Ishikawa (cell line): ENCODE measurements around the gene NDST1.

Experiments
- CEBPB ChIP-seq: IDR thresholded peaks from 2 replicates; pipeline ENCODE4 v1.6.1; 2012
- CREB1 ChIP-seq: IDR thresholded peaks from 2 replicates; pipeline ENCODE4 v1.6.1; 2012; ENCODE audit warnings: low read depth
- EGR1 ChIP-seq: IDR thresholded peaks from 2 replicates; pipeline ENCODE4 v1.6.1; 2012
- EP300 ChIP-seq: IDR thresholded peaks from 2 replicates; pipeline ENCODE4 v1.6.1; 2012; ENCODE audit warnings: borderline replicate concordance
- FOXM1 ChIP-seq: IDR thresholded peaks from 2 replicates; pipeline ENCODE4 v1.6.1; 2012; ENCODE audit warnings: low read depth, borderline replicate concordance
- MAX ChIP-seq: IDR thresholded peaks from 2 replicates; pipeline ENCODE4 v1.6.1; 2012
- NFIC ChIP-seq: IDR thresholded peaks from 2 replicates; pipeline ENCODE4 v1.6.1; 2012
- RAD21 ChIP-seq: IDR thresholded peaks from 2 replicates; pipeline ENCODE4 v1.6.1; 2012; ENCODE audit warnings: low read depth
- REST ChIP-seq: IDR thresholded peaks from 2 replicates; pipeline ENCODE4 v1.6.1; 2012; ENCODE audit warnings: low read depth, mild to moderate bottlenecking
- TAF1 ChIP-seq: IDR thresholded peaks from 2 replicates; pipeline ENCODE4 v1.6.1; 2012; ENCODE audit warnings: low read depth, mild to moderate bottlenecking
- TCF12 ChIP-seq: IDR thresholded peaks from 2 replicates; pipeline ENCODE4 v1.6.1; 2012; ENCODE audit warnings: low read depth
- TEAD4 ChIP-seq: IDR thresholded peaks from 2 replicates; pipeline ENCODE4 v1.6.1; 2012
- YY1 ChIP-seq: IDR thresholded peaks from 2 replicates; pipeline ENCODE4 v1.6.1; 2012; ENCODE audit warnings: low read depth
- ZBTB7A ChIP-seq: IDR thresholded peaks from 2 replicates; pipeline ENCODE4 v1.6.1; 2012; ENCODE audit warnings: low read depth

- TF ChIP-seq EP300 (no peak), ZBTB7A (no peak), REST (no peak), YY1 (no peak), MAX (no peak), RAD21 (no peak), TAF1 (no peak), CEBPB (no peak), FOXM1 (no peak), CREB1 (no peak), TCF12 (no peak), EGR1 (no peak), TEAD4 (no peak), NFIC (no peak)
These were observed 19.9 kb downstream of the NDST1 start for GRCh38 chr5:150527808-150528207.
